Skeletal muscle satellite cell (primary cell): ENCODE results near the gene CHD1. TPM values are rescaled to one million over a fixed set of nuclear protein-coding genes. Genes with fewer than 3 reads are reported as not detected.

Experiments
- small RNA-seq: library from RNA; depleted of rRNA; stranded (forward); fragments of <200 nt; gene quantifications from one replicate; pipeline ENCODE3, GENCODE V24; 2012

CHD1 gene

Small RNAs within 50 kb of the gene (small RNA-seq; reads per million reads assigned to genes)
- gene RF00019 (not detected), gene RNU6-402P (not detected)
